GM18858 (cell line): ENCODE data around the gene OR4F6.
"Not testable (repeated sequence)": the region's sequence is repeated elsewhere in the genome, so short reads cannot be mapped to it uniquely, and the experiment has no call there.

Source experiments
- ATAC-seq: cut with Tn5 transposase; IDR thresholded peaks from one replicate; pipeline ENCODE4 v1.9.1; 2021; ENCODE audit not compliant: unreplicated experiment

Gene OR4F6

GRCh38 chr15:101803209-101803608 is at the start of gene OR4F6:
Gene OR4F6, plus strand, starts transcription at chr15:101803509. Its CDS starts 2,211 bp downstream, at chr15:101805720.
- no peak for ATAC-seq

GRCh38 chr15:101764669-101765339 is 38.5 kb upstream of the OR4F6 start:
- not testable (repeated sequence) for ATAC-seq

- not testable (repeated sequence) for ATAC-seq
These were observed 38.0 kb upstream of the OR4F6 start for GRCh38 chr15:101765340-101765671.

- ATAC-seq: no peak
These were observed 37.4 kb upstream of the OR4F6 start for GRCh38 chr15:101765772-101766456.

- not testable (repeated sequence) for ATAC-seq
These were observed 36.1 kb upstream of the OR4F6 start for GRCh38 chr15:101767083-101767640.

- ATAC-seq: no peak
These were observed 30.4 kb upstream of the OR4F6 start for GRCh38 chr15:101772921-101773320.

GRCh38 chr15:101773496-101774100 is 29.7 kb upstream of the OR4F6 start:
- no peak for ATAC-seq

- no peak for ATAC-seq
These were observed 28.2 kb upstream of the OR4F6 start for GRCh38 chr15:101775136-101775535.

- ATAC-seq: not testable (repeated sequence)
These were observed 24.7 kb upstream of the OR4F6 start for GRCh38 chr15:101778576-101778975.

- ATAC-seq: not testable (repeated sequence)
These were observed 23.1 kb upstream of the OR4F6 start for GRCh38 chr15:101780225-101780624.

- no peak for ATAC-seq
These were observed 21.4 kb upstream of the OR4F6 start for GRCh38 chr15:101781928-101782327.

GRCh38 chr15:101784644-101785043 is 18.7 kb upstream of the OR4F6 start:
- ATAC-seq: no peak

GRCh38 chr15:101786422-101786821 is 16.9 kb upstream of the OR4F6 start:
- not testable (repeated sequence) for ATAC-seq

- not testable (repeated sequence) for ATAC-seq
These were observed 15.3 kb upstream of the OR4F6 start for GRCh38 chr15:101788001-101788400.

GRCh38 chr15:101788503-101789269 is 14.6 kb upstream of the OR4F6 start:
- ATAC-seq: not testable (repeated sequence)

GRCh38 chr15:101790748-101791147 is 12.6 kb upstream of the OR4F6 start:
- ATAC-seq: not testable (repeated sequence)

- not testable (repeated sequence) for ATAC-seq
These were observed 9.3 kb upstream of the OR4F6 start for GRCh38 chr15:101793981-101794380.

GRCh38 chr15:101795455-101795854 is 7.9 kb upstream of the OR4F6 start:
- no peak for ATAC-seq

GRCh38 chr15:101799665-101800064 is 3.6 kb upstream of the OR4F6 start:
- no peak for ATAC-seq

GRCh38 chr15:101801048-101801447 is 2.3 kb upstream of the OR4F6 start:
- ATAC-seq: no peak

- no peak for ATAC-seq
These were observed 367 bp downstream of the OR4F6 start for GRCh38 chr15:101803676-101804075.
